Spleen (tissue), 7 donors: Measurements from ENCODE around the gene MYO1D.

Experiments
- CTCF ChIP-seq, 11 experiments: fragments of 200-600 bp in 7 of 11; fragments of 450-650 bp in 4 of 11; sonication (generic) in 4 of 11; IDR thresholded peaks in 8 of 11; conservative IDR thresholded peaks in 3 of 11; 1 replicate in 7 of 11; 2 replicates in 4 of 11; pipeline versions ENCODE4 v1.4.0 to v1.8.0; 2016 to 2021; ENCODE audit warnings: antibody characterized with exemption in 11 of 11, inconsistent platforms in 4 of 11, mild to moderate bottlenecking in 1 of 11
- POLR2A ChIP-seq, 3 donors: fragments of 450-650 bp; IDR thresholded peaks; one replicate each; pipeline ENCODE4 v1.5.1; 2017; ENCODE audit warnings: antibody characterized with exemption in 3 of 3, mild to moderate bottlenecking in 1 of 3
- POLR2AphosphoS5 ChIP-seq, 3 donors: sonication (generic); formaldehyde crosslinking; IDR thresholded peaks; one replicate each; pipeline ENCODE4 v1.5.1; 2017; ENCODE audit warnings: antibody characterized with exemption in 3 of 3
- donor health status: DM: no; HTN: no; CAD: no; lungs with moderate emphysema.
- donor health status: DM: no; HTN: no; CAD: no.
- donor health status: DM: no; HTN: no; CAD: no.

DNA sequence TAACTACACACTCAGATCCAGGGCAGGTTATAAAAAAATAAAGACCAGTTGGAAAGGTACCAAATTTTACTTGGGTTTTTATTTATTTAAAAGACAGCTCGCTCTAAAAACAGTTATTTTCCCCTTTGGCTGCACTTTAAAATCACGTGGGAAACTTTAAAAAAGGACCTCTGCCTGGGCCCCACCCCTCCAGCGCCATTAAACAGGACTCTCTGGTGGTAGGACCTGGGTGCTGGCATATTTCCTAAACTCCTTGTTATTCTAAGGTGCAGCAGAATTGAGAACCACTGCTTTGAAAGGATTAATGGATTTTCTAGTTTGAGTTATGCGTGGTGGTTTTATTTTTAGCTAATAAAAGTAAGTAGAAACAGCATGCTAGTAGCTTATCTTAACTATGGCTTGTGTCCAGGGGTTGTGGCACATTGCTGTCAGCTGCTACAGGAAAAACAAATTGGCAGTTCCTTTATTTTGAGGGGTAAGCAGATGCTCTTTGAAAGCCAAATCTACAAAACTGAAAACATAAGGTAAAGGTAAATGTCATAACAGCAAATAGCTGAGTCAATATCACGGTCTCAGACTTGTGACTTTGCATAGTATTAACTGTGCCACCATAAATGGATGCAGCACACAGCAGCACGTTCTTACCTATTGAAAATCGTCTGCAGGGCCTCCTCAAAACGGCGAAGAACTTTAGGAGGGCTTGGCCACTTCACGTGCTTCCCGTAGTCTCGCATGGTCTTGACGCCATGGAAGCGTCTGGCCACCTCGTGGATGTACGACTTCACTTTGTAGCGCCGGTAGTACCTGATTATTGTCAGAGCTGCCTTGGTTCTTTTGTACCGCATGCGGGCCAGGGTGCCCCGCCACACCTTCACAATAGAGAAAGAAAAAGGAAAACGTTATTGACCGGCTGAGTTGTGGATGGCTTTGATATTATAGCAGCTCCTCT, 218.2 kb downstream of the MYO1D start:
- TF ChIP-seq POLR2A (IDR thresholded peaks at IDR 0.05) (no peak), CTCF (IDR thresholded peaks at IDR 0.05 in 8 of 11, conservative IDR thresholded peaks at IDR 0.05 in 3 of 11) (no peak), POLR2AphosphoS5 (IDR thresholded peaks at IDR 0.05) (no peak)
